Measurements from ENCODE around the gene TIMMDC1. TPM values are rescaled to one million over a fixed set of nuclear protein-coding genes. Genes with fewer than 3 reads are reported as not detected.

The TIMMDC1 gene
- total and polyA plus RNA-seq, 9 donors = 38.7 to 82.4 (median 71.3) TPM

GRCh38 chr3:119469418-119470189, 28.7 kb upstream of the TIMMDC1 start:
- 4 to 6% (median 5%) methylated on average over 16 of the region's 16 CpGs for WGBS, 3 donors
- peak overlapping the region in 1 of 2 donors; percentile 41 for H3K27ac ChIP-seq
- H3K9me3 ChIP-seq = no peaks in the 10 kb centered on the region
- intact Hi-C loops (cut with DNase I) = no loop called here
- H3K4me1 ChIP-seq (ENCODE audit: insufficient read depth) = peaks cover 4% of the 10 kb centered on the region
- DNase-seq = peak in 1 of 5 donors; percentile 13
- TF ChIP-seq CTCF (IDR thresholded peaks at IDR 0.05) = no peak
- no peak for TF ChIP-seq POLR2A (IDR thresholded peaks at IDR 0.05)
- no peak for TF ChIP-seq EP300 (IDR thresholded peaks at IDR 0.05)
- H3K4me3 ChIP-seq = peak overlapping the region; percentile 74
- no peaks in the 10 kb centered on the region for H3K27me3 ChIP-seq
- H3K36me3 ChIP-seq = no peaks in the 10 kb centered on the region

DNA sequence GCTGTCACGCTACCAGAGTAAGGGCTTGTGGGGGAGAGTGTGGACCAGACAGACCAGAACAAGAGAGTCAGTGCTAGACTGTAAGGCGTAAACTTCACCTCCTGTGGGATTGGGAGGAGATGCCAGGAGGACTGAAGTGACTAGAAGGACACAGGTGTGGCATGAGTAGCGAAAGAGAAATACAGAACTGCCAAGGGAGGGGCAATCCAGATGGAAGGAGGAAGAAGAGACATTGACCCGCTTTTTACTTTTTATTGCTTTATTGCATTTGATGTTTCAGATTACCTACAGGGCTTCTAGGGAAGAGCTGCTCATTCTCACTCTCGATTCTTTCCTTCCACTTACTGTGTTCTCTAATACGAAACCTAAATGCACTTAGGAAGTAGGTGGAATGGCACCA, 27.5 kb upstream of the TIMMDC1 start:
- TF ChIP-seq EP300 (IDR thresholded peaks at IDR 0.05) (no peak), POLR2A (IDR thresholded peaks at IDR 0.05) (no peak), CTCF (IDR thresholded peaks at IDR 0.05) (no peak)
- Histone ChIP-seq H3K4me1 (ENCODE audit: insufficient read depth) (peaks cover 4% of the 10 kb centered on the region), H3K27ac (no peak overlapping the region), H3K27me3 (no peaks in the 10 kb centered on the region), H3K4me3 (no peak overlapping the region), H3K9me3 (no peaks in the 10 kb centered on the region), H3K36me3 (no peaks in the 10 kb centered on the region)
- intact Hi-C loops (cut with DNase I) = no loop called here
- no peak for DNase-seq
- WGBS, 3 donors = 95 to 96% (median 95%) methylated on average over 6 of the region's 6 CpGs

DNA sequence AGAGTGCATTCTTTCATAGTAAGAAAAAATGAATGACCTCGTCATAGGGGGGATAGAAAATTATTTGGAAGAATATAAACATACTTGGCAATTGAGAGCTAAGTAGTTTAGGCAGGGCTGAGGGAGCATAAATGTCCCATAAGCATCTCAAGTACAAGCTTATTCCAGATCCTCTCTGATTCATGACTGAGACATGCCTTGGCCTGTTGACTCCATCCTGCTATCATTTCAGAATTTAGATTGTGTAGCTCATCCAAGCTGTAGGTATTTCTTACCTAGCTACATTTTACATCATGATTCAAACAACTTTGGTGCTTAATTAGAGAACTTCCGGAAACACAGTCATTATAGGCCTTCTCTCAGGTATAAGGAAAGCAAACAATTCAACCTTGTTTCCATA, 17.3 kb upstream of the TIMMDC1 start:
- H3K27ac ChIP-seq = no peak overlapping the region
- WGBS, 3 donors = 93 to 95% (median 95%) methylated on average over 2 of the region's 2 CpGs
- intact Hi-C loops (cut with DNase I) = no loop called here
- H3K36me3 ChIP-seq = no peaks in the 10 kb centered on the region
- no peaks in the 10 kb centered on the region for H3K4me1 ChIP-seq (ENCODE audit: insufficient read depth)
- no peaks in the 10 kb centered on the region for H3K27me3 ChIP-seq
- no peak overlapping the region for H3K4me3 ChIP-seq
- no peaks in the 10 kb centered on the region for H3K9me3 ChIP-seq
- DNase-seq = no peak
- TF ChIP-seq CTCF (IDR thresholded peaks at IDR 0.05) (no peak), EP300 (IDR thresholded peaks at IDR 0.05) (no peak), POLR2A (IDR thresholded peaks at IDR 0.05) (no peak)

- H3K36me3 ChIP-seq = no peaks in the 10 kb centered on the region
- no peaks in the 10 kb centered on the region for H3K4me1 ChIP-seq (ENCODE audit: insufficient read depth)
- H3K27ac ChIP-seq = no peak overlapping the region
- no peaks in the 10 kb centered on the region for H3K9me3 ChIP-seq
- TF ChIP-seq POLR2A (IDR thresholded peaks at IDR 0.05) = no peak
- TF ChIP-seq EP300 (IDR thresholded peaks at IDR 0.05) = no peak
- no peak for TF ChIP-seq CTCF (IDR thresholded peaks at IDR 0.05)
- no peaks in the 10 kb centered on the region for H3K27me3 ChIP-seq
- H3K4me3 ChIP-seq = no peak overlapping the region
- intact Hi-C loops (cut with DNase I) = no loop called here
- DNase-seq = no peak
- WGBS, 3 donors = 73 to 92% (median 83%) methylated on average over 1 of the region's 1 CpG
Measured at GRCh38 chr3:119483101-119483500, 15.2 kb upstream of the TIMMDC1 start.

Data from ovary (tissue), 9 donors.